Adrenal gland (tissue), 5 donors: ENCODE data around the gene KATNIP.

Source experiments
- CTCF ChIP-seq, 6 experiments: fragments of 450-650 bp in 4 of 6; fragments of 200-600 bp in 2 of 6; sonication (generic) in 1 of 6; IDR thresholded peaks; 1 replicate in 5 of 6; 2 replicates in 1 of 6; pipeline versions ENCODE4 v1.5.1 to v1.8.0; 2016 to 2021; ENCODE audit warnings: antibody characterized with exemption in 6 of 6, mild to moderate bottlenecking in 2 of 6, moderate library complexity in 1 of 6
- POLR2A ChIP-seq, 2 donors: fragments of 450-650 bp; IDR thresholded peaks; one replicate each; pipeline ENCODE4 v1.6.1; 2017; ENCODE audit warnings: antibody characterized with exemption in 2 of 2, mild to moderate bottlenecking in 2 of 2, moderate library complexity in 1 of 2
- donor health status: DM: no; HTN: no; CAD: no.

GRCh38 chr16:27531186-27531585 is 18.8 kb upstream of the KATNIP start:
- TF ChIP-seq CTCF (IDR thresholded peaks at IDR 0.05) (no peak), POLR2A (IDR thresholded peaks at IDR 0.05) (no peak)
